HG03520 (cell line): ENCODE measurements around the gene CRACR2B.
A peak's percentile ranks its signal among the peaks of the same experiment; 100 is the strongest.

Experiments
- ATAC-seq: cut with Tn5 transposase; IDR thresholded peaks from one replicate; pipeline ENCODE4 v1.9.1; 2021; ENCODE audit warnings: mild to moderate bottlenecking, moderate library complexity; ENCODE audit not compliant: unreplicated experiment

The CRACR2B gene

GRCh38 chr11:825366-826226 is 2.1 kb upstream of the CRACR2B start:
- ATAC-seq, result no peak

GRCh38 chr11:826227-826621 is 1.5 kb upstream of the CRACR2B start:
- ATAC-seq, result no peak

GRCh38 chr11:826836-827145 is 928 bp upstream of the CRACR2B start:
- no peak for ATAC-seq

GRCh38 chr11:827146-827896 is 398 bp upstream of the CRACR2B start:
- peak; percentile 38 for ATAC-seq

DNA sequence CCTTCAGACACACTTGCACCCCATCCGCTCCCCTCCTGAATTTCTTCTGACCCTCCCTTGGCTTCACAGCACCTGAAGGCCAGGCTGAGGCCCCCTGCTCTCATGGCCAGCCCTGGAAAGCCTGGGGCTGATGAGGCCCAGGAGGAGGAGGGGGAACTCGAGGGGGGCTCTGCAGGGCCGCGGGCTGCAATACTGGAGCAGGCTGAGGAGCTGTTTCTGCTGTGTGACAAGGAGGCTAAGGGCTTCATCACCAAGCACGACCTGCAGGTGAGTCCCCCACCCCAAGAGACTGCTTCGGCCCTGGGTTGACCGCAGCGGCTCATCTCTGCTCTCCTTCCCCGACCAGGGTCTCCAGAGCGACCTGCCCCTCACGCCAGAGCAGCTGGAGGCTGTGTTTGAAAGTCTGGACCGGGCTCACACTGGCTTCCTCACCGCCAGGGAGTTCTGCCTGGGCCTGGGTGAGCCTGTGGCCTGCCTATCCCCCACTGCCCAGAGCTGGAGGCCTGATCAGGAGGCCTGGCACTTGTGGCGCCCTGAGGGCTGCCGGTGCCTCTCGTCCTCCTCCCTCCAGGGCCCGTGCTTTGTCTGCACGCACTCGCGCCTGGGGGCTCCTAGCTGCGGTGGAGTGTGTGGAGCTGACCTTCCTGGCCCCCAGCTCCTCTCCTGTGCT is 922 bp downstream of the CRACR2B start:
- no peak for ATAC-seq

- ATAC-seq, result no peak
These were observed 1.6 kb downstream of the CRACR2B start for GRCh38 chr11:829176-829846.

DNA sequence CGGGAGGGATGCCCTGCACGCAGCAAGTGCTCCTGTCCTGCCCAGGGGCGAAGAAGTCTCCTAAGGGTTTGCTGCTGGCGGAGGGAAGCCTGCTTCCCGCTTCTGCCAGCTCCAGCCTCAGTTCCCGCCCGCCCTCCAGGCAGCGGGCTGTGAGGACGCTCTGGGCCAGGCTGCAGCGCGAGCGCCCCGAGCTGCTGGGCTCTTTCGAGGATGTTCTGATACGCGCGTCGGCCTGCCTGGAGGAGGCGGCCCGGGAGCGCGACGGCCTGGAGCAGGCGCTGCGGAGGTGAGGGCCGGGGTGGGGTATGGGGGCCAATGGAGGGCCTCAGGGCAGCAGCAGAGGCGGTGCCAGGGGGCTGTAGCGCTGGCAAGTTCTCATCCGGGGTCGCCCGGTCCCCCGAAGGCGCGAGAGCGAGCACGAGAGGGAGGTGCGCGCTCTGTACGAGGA is 2.2 kb downstream of the CRACR2B start:
- ATAC-seq, result no peak

- no peak for ATAC-seq
These were observed 2.8 kb downstream of the CRACR2B start for GRCh38 chr11:830295-831117.

- ATAC-seq, result no peak
These were observed 3.6 kb downstream of the CRACR2B start for GRCh38 chr11:831118-831864.

GRCh38 chr11:831961-832528 is 4.3 kb downstream of the CRACR2B start:
- ATAC-seq, result no peak

DNA sequence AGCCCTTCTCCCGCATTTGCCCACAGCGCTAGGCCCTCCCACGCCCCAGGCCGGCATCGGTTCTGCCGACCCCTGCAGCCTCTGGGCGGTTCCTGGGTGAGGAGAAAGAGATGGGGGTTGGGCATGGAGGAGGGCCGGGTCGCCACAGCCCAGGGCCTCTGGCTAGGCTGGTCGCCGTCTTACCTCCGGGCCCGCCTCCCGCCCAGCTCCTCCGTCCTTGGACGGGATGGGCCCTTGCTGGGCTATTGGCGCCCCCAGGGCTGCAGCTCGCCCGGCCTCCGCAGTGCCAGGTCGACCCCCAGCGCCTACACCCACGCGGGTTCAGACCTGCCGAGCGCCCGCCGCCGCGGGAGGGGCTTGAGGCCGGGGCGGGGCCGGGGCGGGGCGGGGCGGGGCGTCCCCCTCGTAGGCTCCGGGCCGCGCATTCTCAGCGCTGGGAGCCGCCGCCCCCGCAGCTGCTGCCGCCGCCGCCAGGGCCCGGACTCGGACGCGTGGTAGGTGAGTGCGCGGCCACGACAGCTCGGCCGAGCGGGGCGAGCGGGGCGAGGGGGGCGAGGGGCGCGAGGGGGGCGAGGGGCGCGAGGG is 4.9 kb downstream of the CRACR2B start, which contains the start of gene CD151:
Gene CD151, plus strand, starts transcription at position 424 of the 585 bp plus-strand sequence. CDS start 3,118 bp downstream, outside the sequence.
- no peak for ATAC-seq

DNA sequence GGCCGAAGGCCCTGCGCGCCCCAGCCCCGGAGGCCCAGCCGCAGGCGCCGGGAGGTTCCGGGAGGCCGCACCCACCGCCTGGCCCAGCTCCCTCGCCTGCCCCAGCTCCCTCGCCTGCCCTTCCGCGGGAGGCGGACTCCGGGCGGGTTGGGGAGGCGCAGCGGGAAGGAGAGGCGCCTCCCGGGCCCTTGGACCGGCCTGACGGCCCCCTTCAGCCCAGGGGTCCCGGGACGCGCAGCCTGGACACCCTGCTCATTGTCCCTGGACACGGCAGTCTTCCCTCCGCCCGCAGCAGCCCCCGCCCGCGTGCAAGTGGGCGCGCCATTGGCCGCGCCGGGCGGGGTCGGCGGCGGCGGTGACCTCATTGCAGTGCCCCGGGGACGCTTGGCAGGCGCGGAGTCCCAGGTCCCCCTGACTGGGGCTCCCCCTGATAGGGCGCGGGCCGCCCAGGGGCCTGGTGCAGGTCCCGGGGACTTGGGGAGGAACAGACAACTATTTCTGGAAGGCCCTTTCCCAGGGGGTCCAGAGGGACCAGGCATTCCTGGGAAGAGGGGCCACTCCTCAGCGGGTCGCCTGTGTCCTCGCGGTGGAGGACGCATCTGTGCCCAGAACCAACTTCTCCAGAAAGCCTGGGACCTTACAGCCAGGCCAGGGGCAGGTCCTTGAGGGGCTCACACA is 5.5 kb downstream of the CRACR2B start:
- no peak for ATAC-seq

DNA sequence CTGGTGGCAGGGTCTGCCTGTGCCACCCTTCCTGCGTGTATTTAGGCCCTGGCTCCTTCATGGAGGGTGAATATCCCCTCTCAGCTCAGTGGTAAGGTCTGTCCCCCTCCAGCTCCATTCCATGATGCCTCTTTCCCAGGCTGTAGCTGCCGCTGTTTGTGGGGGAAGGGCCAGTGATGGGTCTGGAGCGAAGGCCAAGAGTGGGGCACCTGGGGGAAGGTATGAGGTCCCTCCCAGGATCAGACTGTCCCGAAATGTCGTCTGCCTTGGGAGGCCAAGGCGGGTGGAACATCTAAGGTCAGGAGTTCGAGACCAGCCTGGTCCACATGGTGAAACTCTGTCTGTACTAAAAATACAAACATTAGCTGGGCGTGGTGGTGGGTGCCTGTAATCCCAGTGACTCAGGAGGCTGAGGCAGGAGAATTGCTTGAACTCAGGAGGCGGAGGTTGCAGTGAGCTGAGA is 6.2 kb downstream of the CRACR2B start:
- ATAC-seq, result no peak

DNA sequence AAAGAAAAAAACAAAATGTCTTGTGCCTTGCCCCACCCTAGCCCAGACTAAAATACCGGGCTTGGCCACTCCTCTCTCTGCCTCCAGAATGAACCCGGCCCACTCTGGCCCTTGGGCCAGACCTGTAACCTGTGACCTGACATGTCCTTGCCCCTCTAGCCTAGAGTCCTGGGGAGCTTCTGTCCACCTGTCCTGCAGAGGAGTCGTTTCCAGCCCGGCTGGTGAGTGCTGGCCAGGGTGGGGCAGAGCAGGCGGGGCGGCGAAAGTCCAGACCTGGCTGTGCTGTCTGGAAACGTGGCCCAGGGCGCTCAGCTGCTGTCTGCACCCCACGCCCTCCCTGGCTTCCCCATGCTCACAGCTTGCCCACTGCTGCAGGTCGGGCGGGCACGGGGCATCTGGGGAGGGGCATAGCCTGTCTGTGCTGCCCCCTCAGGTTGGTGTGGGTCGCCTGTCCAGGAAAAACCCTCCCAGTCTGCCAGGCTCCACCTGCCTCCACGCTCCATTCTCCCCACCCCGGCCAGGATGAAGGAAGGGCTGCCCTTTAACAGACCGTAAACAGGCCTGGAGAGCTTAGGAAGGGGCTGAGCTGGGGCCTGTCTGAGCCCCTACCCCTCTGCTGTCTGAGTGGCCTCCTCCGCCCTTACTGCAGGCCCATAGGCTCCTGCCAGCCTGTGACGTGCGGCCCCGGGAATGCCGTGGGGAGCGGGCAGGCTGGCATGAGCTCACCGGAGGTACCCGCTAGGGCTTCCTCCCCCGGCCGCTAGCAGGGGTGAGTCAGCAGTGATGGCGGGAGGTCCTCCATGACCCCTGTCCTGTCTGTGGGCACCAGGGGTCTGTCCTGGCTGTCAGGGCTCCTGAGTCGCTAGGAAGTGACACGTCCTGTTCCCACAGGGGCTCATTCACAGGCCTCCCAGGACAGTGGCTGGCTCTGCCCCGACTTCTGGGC is 6.9 kb downstream of the CRACR2B start:
- ATAC-seq, result no peak

GRCh38 chr11:836274-836673 is 8.6 kb downstream of the CRACR2B start:
- ATAC-seq, result no peak

- ATAC-seq, result no peak
These were observed 9.0 kb downstream of the CRACR2B start for GRCh38 chr11:836700-837099.
